NCI-H146 treated with DMSO at 0.1 percent for 48 hours (cell line): ENCODE data around the gene CFD.
"Not testable (repeated sequence)": the region's sequence is repeated elsewhere in the genome, so short reads cannot be mapped to it uniquely, and the experiment has no call there.

Experiments
- DNase-seq: peaks from one replicate; lab custom pipeline; 2025; ENCODE audit not compliant: unreplicated experiment; lab: John Stamatoyannopoulos, UW

The CFD gene

GRCh38 chr19:825897-826644 lies 33.4 kb upstream of the CFD start:
- no peak for DNase-seq

- DNase-seq = no peak
These were observed 32.2 kb upstream of the CFD start for GRCh38 chr19:827314-827709.

GRCh38 chr19:827710-828321 lies 31.6 kb upstream of the CFD start, which contains the start of gene AZU1:
AZU1 (plus strand) TSS chr19:827837; CDS start chr19:827847, 10 bp downstream.
- no peak for DNase-seq

- DNase-seq = no peak
These were observed 30.2 kb upstream of the CFD start for GRCh38 chr19:829129-829758.

- DNase-seq = no peak
These were observed 27.8 kb upstream of the CFD start for GRCh38 chr19:831407-832369.

- no peak for DNase-seq
These were observed 25.2 kb upstream of the CFD start for GRCh38 chr19:834216-834615.

- no peak for DNase-seq
These were observed 24.2 kb upstream of the CFD start for GRCh38 chr19:835210-835810.

- no peak for DNase-seq
These were observed 18.8 kb upstream of the CFD start, which contains the start of gene PRTN3 for GRCh38 chr19:840519-841206. PRTN3 (plus strand) TSS chr19:840999; CDS start chr19:841009, 10 bp downstream.

- not testable (repeated sequence) for DNase-seq
These were observed 16.7 kb upstream of the CFD start for GRCh38 chr19:842802-843179.

- DNase-seq = no peak
These were observed 16.2 kb upstream of the CFD start for GRCh38 chr19:843180-843835.

- DNase-seq = no peak
These were observed 15.5 kb upstream of the CFD start for GRCh38 chr19:843836-844545.

- DNase-seq = no peak
These were observed 14.9 kb upstream of the CFD start for GRCh38 chr19:844546-844971.

GRCh38 chr19:845707-846521 lies 13.6 kb upstream of the CFD start:
- DNase-seq = no peak

GRCh38 chr19:848386-848921 lies 11.0 kb upstream of the CFD start:
- no peak for DNase-seq

- DNase-seq = not testable (repeated sequence)
These were observed 10.3 kb upstream of the CFD start for GRCh38 chr19:849195-849594.

- DNase-seq = no peak
These were observed 9.1 kb upstream of the CFD start for GRCh38 chr19:850221-850978.

- DNase-seq = no peak
These were observed 8.5 kb upstream of the CFD start for GRCh38 chr19:850979-851335.
